ENCODE results near the gene UNC119B.

The UNC119B gene

GRCh38 chr12:120767071-120768024, 57.1 kb downstream of the UNC119B start:
- no peak for DNase-seq (ENCODE audit: low spot score)
- no peak for ATAC-seq (ENCODE audit: low read depth)
- H3K36me3 ChIP-seq (ENCODE audit: low read depth), result peaks cover 42% of the 10 kb centered on the region
- H3K27me3 ChIP-seq (ENCODE audit: insufficient read depth, poor library complexity, severe bottlenecking), result no peaks in the 10 kb centered on the region
- no peaks in the 10 kb centered on the region for H3K9me3 ChIP-seq (ENCODE audit: severe bottlenecking)
- no peaks in the 10 kb centered on the region for H3K4me1 ChIP-seq (ENCODE audit: insufficient read depth, poor library complexity, severe bottlenecking)
- no peak overlapping the region for H3K27ac ChIP-seq (ENCODE audit: poor library complexity, severe bottlenecking)
- TF ChIP-seq, protein P1, sequence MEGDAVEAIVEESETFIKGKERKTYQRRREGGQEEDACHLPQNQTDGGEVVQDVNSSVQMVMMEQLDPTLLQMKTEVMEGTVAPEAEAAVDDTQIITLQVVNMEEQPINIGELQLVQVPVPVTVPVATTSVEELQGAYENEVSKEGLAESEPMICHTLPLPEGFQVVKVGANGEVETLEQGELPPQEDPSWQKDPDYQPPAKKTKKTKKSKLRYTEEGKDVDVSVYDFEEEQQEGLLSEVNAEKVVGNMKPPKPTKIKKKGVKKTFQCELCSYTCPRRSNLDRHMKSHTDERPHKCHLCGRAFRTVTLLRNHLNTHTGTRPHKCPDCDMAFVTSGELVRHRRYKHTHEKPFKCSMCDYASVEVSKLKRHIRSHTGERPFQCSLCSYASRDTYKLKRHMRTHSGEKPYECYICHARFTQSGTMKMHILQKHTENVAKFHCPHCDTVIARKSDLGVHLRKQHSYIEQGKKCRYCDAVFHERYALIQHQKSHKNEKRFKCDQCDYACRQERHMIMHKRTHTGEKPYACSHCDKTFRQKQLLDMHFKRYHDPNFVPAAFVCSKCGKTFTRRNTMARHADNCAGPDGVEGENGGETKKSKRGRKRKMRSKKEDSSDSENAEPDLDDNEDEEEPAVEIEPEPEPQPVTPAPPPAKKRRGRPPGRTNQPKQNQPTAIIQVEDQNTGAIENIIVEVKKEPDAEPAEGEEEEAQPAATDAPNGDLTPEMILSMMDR (IDR thresholded peaks at IDR 0.05; ENCODE audit: poor library complexity, severe bottlenecking), result no peak
- H3K4me3 ChIP-seq (ENCODE audit: severe bottlenecking), result no peak overlapping the region

DNA sequence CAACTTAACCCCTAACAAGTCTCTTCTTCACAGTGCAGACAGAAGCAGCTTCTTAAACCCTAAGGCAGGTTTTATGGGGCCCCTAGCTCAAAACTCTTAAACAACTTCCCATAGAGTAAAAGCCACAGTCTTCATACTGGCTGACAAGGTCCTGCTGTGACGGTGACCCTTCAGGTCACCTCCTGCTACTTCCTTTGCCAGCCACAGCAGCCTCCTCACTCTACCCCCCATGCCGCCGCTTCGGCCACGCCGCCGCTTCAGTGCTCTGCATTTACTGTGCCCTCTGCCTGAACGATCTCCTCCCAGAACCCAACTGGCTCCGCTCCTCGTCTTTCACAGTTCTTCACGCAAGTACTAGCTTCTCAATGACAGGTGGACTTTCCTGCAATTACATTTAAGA, 60.8 kb downstream of the UNC119B start:
- Histone ChIP-seq H3K4me3 (ENCODE audit: severe bottlenecking) (no peak overlapping the region), H3K4me1 (ENCODE audit: insufficient read depth, poor library complexity, severe bottlenecking) (no peaks in the 10 kb centered on the region), H3K27me3 (ENCODE audit: insufficient read depth, poor library complexity, severe bottlenecking) (no peaks in the 10 kb centered on the region), H3K36me3 (ENCODE audit: low read depth) (peaks cover 25% of the 10 kb centered on the region), H3K9me3 (ENCODE audit: severe bottlenecking) (no peaks in the 10 kb centered on the region), H3K27ac (ENCODE audit: poor library complexity, severe bottlenecking) (no peak overlapping the region)
- TF ChIP-seq, protein P1 (IDR thresholded peaks at IDR 0.05; ENCODE audit: poor library complexity, severe bottlenecking), result no peak
- no peak for DNase-seq (ENCODE audit: low spot score)
- no peak for ATAC-seq (ENCODE audit: low read depth)
